NCI-H2171 treated with DMSO at 0.1 percent for 48 hours (cell line): ENCODE data around the gene FBLN2.
"Not testable (repeated sequence)": the region's sequence is repeated elsewhere in the genome, so short reads cannot be mapped to it uniquely, and the experiment has no call there.

Experiments used
- DNase-seq: peaks from one replicate; lab custom pipeline; 2025; lab: John Stamatoyannopoulos, UW

FBLN2 gene

DNA sequence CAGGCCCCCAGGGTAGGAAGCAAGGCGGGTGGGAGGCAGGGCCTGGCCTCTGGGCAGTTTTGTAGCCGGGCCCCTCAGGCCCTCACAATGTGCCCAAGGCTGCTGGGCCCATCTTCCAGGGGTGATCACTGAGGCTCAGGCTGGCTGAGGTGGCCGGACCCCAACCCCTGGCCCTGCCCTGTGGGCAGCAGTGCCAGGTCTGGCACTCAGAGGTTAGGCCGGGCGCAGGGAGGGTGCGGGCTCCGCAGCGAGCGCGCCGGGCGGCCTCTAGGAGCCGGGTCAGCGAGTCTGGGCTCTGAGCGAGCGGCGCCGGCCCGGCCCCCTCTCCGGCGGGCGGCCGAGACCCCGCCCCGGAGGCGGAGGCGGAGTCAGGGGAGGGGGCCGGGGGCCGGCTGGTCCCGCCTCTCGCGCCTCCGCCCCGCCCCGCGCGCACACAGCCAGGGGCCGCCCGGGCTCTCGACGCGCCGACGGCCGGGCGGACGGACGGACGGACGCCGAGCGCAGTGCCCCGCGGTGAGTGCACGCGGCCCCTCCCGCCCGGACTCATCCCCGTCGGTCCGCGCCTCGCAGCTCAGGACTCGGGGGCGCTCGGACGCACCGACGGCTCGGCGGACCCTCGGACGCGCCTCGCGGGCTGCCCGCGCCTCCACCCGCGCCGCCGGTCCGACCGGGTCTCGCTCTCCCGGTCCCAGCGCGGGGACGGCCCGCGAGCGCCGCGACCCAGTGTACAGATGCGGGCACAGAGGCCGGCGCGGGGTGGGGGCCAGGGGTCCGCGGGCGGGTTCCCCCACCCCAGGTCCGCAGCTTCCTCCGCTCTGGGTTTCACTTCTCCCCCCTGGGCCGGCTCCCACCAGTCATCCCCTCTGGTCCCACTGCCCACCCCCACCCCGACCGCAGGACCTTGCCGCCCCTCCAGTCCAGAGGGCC is at the start of gene FBLN2:
FBLN2 (plus strand) TSS at position 430 of the 927 bp plus-strand sequence. CDS start 21,231 bp downstream, outside the sequence.
- no peak for DNase-seq

DNA sequence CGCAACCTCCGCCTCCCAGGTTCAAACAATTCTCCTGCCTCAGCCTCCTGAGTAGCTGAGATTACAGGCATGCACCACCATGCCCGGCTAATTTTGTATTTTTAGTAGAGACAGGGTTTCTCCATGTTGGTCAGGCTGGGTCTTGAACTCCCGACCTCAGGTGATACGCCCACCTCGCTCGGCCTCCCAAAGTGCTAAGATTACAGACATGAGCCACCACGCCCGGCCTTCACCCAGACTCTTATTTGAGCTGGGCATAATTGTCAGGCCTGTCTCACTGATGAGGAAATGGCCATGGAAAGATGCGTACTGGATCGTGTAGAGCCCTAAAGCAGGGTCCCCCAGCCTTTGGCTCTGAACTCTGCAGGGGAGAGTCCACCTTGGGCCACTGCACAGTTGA is 49.7 kb upstream of the FBLN2 start:
- not testable (repeated sequence) for DNase-seq

DNA sequence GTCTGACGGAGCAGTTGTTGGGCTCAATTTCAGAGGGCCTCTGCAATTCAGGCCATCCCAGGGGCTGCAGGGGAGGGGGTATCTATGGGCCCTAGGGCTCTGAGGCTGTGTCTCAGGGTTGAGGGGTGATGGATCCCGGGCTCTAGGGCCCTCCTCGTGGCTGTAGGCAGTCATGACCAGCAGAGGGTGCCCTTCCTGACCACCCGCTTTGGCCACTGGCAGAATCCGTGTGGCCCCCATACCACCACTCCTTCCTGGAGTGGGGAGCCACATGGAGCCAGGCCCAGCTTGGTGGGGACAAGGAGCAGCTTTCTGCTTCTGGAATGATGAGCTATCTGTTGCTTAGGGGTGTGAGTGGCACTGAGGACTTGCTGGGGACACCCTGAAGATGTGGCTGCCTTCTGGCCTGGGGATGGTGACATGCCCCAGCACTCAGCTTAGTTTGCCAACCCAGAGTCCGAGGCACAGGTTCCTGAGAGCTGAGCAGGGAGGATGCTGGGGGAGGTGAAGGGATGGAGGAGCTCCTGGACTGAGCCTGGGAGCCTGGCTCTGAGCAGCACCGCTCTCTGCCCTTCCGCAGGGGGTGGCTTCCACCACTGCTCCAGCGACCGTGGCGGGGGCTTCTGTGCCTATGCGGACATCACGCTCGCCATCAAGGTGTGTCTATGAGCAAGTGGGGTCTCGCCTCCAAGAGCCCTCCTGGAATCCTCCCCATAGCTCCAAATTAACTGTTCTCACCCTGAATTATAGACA is 48.6 kb upstream of the FBLN2 start:
- DNase-seq = no peak

DNA sequence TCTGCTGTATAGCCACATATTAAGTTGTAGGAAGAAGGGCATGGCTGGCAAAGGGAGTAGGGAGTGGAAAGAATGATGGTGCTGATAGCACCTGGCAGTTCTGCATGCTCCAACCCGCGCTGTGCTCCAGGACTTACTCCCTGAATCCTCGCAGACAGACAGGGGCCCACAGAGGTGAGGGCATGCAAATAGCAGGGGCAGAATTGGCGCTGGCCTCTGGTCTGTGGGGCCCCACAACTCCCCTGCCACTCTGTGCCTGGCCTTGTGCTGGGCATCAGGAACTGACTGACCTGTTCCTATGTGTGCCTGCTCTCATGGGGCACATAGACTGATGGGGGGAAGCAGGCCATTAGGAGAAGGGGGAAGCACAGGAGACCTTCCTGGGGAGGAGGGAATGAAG is 47.9 kb upstream of the FBLN2 start:
- DNase-seq = no peak

DNA sequence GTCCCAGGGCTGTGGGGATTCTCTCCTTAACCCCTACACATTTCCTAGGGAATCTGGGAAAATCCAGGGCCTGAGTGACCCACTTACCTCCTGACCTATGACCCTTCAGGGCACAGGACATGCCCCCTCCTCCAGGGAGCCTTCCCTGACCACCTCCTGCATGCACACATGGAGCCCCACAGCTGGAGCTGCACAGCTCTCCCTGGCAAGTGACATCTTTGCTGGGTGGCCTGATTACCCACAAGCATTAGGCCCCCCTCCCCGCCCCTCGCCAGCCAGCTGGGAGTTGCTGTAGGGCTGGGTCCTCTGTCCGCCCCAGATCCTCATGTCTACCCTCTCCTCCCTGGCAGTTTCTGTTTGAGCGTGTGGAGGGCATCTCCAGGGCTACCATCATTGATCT is 47.4 kb upstream of the FBLN2 start:
- no peak for DNase-seq

DNA sequence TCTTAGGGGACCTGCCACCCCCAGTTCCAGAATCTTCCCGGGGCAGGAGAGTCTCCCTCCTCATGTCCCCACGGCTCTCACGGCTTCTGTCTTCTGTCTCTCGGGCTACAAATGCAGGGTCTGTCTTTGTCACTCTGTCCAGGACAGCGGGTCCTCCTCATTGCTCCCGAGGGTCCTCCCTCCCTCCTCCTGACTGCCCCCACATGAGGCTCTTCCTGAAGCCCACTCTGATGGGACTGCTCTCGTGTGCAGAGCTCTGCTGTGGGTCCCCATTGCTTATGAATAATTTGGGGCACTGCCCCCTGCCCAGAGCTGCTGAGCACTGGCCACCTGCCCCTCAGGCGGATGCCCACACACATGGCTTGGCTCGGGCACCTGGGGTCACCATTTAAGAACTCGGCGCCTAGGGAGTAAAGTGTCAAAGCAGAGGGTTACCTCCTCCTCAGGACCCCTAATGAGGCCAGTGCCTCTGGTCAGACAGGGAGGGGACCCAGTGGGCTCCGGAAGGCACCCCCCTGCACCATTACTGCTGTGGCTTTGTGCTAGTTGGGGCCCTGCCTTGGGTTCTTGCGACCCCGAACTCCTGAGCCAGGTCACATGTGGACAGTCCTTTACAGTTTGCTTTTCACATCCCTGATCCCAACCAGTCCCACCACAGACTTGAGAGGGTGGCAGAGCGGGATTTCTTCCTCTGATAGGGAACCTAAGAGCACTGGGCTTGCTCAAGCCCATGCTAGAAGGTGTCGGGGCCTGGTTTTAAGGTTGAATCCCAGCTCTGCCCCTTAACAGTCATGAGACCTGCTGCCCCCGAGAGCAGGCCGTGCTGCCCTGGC is 46.8 kb upstream of the FBLN2 start:
- DNase-seq = no peak

DNA sequence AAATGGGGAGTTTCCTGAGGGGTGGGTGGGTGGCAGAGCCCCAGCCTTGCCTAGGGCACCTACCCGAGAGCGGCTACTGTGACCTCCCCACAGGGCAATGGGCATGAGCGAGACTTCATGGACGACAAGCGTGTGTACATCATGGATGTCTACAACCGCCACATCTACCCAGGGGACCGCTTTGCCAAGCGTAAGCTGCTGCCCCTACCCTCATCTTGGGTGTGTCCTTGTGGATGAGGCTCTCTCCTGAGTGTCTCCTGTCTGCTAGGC is 46.2 kb upstream of the FBLN2 start:
- no peak for DNase-seq

DNA sequence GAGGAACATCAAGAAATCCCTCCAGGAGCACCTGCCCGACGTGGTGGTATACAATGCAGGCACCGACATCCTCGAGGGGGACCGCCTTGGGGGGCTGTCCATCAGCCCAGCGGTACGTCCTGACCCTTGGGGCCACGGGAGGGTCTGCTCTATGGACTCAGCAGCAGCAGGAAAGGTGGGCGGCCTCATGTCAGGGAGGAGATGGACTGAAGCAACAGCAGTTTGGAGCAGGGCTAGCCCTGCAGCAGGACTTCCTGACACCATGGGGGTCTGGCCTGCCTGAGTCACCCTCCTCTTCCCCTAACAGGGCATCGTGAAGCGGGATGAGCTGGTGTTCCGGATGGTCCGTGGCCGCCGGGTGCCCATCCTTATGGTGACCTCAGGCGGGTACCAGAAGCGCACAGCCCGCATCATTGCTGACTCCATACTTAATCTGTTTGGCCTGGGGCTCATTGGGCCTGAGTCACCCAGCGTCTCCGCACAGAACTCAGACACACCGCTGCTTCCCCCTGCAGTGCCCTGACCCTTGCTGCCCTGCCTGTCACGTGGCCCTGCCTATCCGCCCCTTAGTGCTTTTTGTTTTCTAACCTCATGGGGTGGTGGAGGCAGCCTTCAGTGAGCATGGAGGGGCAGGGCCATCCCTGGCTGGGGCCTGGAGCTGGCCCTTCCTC is 44.6 kb upstream of the FBLN2 start:
- no peak for DNase-seq

DNA sequence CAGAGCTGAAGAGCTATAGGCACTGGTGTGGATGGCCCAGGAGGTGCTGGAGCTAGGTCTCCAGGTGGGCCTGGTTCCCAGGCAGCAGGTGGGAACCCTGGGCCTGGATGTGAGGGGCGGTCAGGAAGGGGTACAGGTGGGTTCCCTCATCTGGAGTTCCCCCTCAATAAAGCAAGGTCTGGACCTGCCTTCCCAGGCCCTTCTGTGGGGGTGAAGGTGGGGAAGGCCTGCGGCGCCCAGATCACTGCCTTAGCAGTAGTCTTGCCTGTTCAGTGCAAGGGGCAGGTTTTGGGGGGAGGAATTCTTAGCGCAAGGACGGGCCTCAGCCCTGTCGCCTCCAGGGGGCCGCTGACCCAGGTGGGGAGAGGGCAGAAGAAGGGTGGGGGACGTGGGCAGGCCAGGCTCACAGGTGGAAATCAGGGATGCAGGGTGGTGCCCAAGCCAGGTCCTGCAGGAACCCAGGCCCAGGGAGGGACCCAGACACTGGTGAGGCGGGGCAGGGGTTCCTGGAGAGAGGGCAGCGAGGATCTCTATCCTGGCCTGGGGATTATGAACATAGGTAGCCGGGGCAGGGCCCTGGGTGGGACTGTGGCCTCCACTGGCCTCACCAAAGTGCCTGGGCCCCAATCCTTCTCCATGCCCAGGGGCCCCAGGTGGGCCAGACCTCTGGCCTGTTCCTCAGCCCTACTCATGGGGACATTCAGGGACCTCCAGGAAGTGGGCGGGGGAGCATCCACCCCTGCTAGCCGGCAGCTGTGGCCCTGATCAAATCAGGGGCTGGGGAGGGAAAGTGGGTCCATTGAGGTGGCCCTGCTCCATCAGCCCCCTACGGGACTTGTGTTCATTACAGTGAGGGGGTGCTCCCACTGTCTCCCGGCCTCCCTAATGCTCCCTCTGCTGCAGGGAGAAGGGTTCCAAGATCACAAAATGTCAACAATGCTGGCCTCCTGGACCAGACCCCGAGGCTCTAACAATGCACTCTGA is 43.5 kb upstream of the FBLN2 start:
- no peak for DNase-seq

DNA sequence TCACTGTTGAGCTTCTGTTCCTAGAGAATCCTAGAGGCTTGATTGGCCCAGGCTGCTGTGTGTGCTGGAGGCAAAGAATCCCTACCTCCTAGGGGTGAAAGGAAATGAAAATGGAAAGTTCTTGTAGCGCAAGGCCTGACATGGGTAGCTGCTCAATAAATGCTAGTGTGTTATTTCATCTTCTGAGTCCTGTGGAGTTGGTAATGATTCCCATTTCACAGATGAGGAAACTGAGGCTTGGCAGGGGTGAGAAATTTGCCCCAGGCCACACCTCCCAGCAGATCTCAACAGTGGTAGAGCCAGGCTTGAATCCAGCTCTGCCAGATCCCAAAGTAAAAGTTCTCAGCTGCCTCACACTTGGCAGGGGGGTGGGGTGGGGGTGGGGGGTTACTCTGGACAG is 42.7 kb upstream of the FBLN2 start:
- DNase-seq = no peak

DNA sequence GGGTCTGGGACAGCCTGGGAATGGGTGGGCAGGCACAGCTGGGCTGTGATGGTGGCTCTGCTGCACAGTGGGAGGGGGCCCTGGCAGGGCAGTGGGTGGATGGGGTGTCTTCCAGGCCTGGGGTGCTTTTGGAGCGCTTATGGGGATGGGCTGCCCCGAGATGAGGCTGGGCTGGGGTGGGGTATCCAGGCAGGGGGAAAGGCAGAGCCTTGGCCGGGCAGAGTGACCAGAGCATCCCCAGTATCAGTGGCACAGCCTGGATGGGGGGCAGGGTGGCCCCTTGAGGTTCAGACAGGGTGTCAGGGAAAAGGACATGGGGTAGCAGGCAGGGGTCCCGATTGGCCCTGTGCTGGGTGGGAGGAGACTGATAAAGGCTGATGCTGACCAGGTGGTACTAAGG is 42.2 kb upstream of the FBLN2 start:
- DNase-seq = no peak

DNA sequence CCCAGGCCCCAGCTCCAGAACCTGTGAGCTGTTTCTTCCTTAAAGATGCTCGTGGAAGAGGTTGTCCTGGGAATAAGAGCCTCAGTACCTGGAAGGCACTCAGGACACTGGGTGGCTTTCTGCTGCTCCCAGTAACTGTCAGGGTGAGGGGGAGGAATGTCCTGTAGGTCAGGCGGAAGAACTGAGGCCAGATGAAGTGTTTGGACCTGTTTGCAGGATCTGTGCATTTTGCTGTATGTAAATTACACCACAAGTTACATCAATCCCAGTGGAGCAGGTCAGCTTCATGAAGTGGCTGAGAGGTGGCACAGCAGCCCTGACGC is 41.7 kb upstream of the FBLN2 start:
- no peak for DNase-seq

DNA sequence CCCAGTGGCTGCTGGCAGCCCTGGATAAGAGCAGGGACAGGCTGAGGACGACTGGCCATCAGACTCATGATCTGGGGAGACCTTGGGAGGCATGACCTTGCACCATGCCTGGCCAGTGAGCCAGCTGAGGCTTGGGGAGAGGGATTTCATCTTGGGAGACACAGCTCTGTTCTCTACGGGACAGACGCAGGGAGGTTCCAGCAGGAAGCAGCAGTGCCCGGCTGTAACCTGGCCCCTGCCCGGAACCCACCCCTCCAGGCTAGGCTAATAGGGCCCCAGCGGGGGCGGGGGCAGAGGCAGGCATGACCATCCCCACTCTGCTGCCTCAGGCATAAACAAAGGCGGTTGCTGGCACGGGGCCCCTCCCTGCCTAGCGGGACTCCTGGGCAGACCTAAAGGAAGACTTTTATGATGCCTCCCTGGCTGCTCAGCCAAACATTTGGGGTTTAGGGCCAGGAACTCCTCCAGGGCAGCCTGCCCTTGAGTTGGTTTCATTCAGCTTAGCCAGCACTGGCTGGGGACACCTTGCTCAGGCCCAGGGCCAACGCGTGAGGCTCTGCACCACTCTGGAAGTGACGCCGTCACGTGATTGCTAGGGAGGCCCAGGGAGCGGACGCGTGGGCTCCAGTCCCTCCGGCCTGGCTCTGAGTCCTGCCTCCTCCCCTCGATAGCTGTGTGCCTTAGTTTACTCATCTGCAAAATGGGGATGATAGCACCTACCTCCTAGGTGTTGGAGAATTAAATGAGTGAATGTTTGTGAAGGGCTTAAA is 41.2 kb upstream of the FBLN2 start:
- no peak for DNase-seq

DNA sequence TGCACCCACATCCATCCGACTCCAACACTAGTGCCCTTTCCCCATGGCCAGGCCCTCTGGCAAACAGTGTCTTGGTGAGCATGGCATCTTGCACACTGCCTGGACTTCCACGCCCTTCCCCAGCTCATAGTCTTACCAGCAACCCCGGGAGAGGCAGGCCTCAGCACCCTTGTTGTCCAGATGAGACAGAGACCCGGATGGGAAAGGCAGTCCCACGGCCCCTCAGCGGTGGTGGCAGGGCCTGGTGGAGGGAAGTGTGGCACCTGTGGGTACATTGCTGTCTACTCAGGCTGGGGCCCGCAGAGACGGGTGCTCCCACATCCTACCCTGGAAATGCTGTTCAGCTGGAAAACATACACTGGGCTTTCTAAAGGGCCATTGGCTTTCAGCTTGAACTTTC is 40.4 kb upstream of the FBLN2 start:
- DNase-seq = no peak

DNA sequence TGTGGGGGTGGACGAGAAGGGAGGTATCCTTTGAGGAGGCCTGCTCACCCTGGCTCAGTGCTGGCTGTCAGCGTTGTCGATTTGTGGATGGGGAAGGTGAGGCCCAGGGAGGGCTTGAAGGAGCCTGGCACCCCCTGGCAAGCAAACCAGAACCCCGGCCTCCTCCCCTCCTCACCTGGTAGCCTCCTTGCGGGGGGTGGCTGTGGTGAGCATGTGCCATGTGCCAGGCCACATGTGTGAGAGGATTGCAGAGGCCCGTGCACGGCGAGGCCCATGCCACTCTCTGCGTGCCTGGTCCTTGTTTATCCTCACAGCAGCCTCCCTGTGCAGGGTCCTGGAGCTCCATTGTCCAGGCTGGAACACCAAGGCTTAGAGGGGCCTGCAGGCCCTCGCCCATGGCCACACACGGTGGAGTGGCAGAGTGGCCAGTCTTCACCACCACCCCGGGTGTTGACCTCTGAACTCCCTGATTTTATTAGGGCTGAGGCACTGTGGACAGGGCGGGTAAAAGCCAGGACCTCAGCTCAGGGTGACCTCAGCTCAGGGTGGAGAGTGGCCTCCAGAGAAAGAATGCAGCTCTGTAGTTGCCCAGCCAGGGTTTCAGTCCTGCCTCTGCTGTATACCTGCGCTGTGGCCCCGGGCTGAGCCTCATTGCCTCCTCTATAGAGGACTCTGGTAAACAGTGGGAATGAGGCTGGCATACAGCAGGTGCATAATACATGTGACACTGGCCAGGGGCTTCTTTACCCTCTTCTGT is 39.7 kb upstream of the FBLN2 start:
- no peak for DNase-seq

DNA sequence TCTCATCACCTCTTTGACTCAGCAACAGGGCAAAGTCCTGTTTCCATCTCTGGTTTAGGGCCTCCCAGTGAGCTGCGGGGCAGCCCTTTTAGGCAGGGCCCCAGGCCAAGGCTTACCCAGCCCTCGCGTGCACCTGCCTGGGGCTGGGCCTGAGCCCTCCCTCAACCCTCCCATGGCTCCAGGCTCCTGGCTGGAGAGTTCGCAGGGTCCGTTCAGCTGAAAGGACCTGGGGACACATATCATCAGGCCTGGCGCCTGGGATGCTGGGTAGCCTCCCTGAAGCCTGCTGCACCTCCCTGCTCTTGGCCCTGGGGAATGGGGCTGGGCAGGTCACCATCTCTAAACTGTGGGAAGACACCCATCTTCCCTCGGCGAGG is 39.1 kb upstream of the FBLN2 start:
- DNase-seq = no peak

DNA sequence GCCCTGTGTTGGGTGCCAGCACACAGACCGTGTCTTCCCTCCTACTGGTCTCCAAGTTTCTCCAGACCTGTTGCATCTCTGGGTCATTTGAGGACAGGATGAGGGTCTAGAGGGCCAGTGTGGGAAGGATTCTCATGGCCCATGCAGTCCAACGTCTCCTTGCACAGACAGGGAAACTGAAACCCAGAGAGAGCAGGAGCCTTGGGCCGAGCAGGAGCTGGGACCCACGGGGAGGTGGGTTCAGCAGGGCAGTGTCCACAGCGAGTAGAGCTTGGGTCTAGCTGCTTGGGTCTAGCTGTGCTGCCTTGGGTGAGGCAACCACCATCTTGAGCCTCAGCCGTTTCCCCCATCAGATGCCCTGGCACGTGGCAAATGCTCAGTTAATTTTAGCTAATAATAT is 36.5 kb upstream of the FBLN2 start:
- DNase-seq = no peak

DNA sequence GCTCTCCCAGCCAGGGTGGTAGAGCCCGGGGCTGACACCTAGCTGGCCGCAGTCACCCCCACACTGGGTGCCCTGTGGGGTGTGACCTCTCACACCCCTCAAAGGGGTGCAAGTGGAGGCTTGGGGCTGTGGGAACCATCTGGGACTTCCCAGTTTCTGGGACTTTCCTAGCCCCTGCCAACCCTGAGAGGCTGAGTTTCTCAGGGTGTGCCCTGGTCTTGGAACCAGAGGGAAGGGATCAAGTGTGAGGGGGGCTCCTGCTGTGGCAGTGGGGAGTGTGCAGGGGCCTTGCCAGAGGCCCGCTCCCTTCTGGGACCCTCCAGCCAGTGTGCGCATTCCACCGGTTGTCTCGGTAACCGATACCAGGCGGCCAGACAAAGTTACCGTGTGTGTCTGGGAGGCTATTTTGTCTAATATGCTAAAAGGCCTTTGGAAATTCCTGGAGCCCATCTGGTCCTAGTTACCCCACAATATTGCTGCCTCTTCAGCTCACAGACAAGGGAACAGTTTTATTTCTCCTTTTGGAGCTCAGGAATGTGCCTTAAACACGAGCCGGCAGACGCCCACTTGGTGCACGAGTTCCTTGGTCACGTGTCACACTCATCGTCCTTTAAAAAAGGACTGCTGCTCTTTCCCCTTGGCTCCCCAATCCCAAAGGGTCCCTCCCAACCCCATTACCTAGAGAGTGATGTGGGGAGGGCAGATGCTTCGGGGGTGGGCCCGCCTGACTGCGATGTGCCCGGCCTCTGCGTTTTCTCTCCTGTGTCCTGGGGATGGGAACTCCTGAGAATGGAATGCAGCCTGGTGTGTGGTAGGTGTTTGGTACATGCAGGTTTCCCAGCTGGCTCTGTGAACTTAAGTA is 35.6 kb upstream of the FBLN2 start:
- no peak for DNase-seq
